Osteoblast (primary cell): ENCODE measurements around the gene RESP18. TPM values are rescaled to one million over a fixed set of nuclear protein-coding genes. Genes with fewer than 3 reads are reported as not detected.
A peak's percentile ranks its signal among the peaks of the same experiment; 100 is the strongest.

Experiments
- DNase-seq: peaks from one replicate; pipeline ENCODE4 v3.0.0; 2011; ENCODE audit warnings: low spot score, mixed read lengths; ENCODE audit not compliant: insufficient read length; ENCODE audit errors: missing footprints
- H2AFZ ChIP-seq: 2 replicates; pipeline ENCODE4 v1.6.0; 2011; ENCODE audit warnings: mild to moderate bottlenecking, low read length
- H3K27ac ChIP-seq: 2 replicates; pipeline ENCODE4 v1.5.1; 2011; ENCODE audit warnings: mild to moderate bottlenecking, low read depth, low read length, moderate library complexity
- H3K27me3 ChIP-seq: 2 replicates; pipeline ENCODE4 v1.6.0; 2012; ENCODE audit warnings: mild to moderate bottlenecking, control low read depth, inconsistent platforms, low read length, moderate library complexity; ENCODE audit not compliant: insufficient read depth
- H3K36me3 ChIP-seq: 2 replicates; pipeline ENCODE4 v1.5.1; 2011; ENCODE audit warnings: mild to moderate bottlenecking, low read length, control low read depth, moderate library complexity; ENCODE audit not compliant: insufficient read depth
- H3K4me1 ChIP-seq: 2 replicates; pipeline ENCODE4 v1.5.1; 2011; ENCODE audit warnings: mild to moderate bottlenecking, low read length, control low read depth, moderate library complexity; ENCODE audit not compliant: insufficient read depth
- H3K4me2 ChIP-seq: 2 replicates; pipeline ENCODE4 v1.6.0; 2011; ENCODE audit warnings: mild to moderate bottlenecking, low read length; ENCODE audit not compliant: insufficient read depth
- H3K4me3 ChIP-seq: fragments of 200-600 bp; sonication (generic); 3 replicates; pipeline ENCODE4 v1.5.1; 2012; ENCODE audit warnings: mild to moderate bottlenecking, low read length, inconsistent platforms; ENCODE audit not compliant: insufficient read depth
- H3K79me2 ChIP-seq: 2 replicates; pipeline ENCODE4 v1.6.0; 2012; ENCODE audit warnings: mild to moderate bottlenecking, low read length, control low read depth, inconsistent platforms; ENCODE audit not compliant: insufficient read depth
- H3K9me3 ChIP-seq: 2 replicates; pipeline ENCODE4 v1.5.1; 2011; ENCODE audit warnings: low read depth, low read length, control low read depth
- H4K20me1 ChIP-seq: 2 replicates; pipeline ENCODE4 v1.6.0; 2012; ENCODE audit warnings: mild to moderate bottlenecking, low read length, control low read depth; ENCODE audit not compliant: insufficient read depth
- total RNA-seq: library from RNA; depleted of rRNA; stranded (reverse); fragments of >200 nt; gene quantifications from 2 replicates; pipeline ENCODE4 v1.2.3, GENCODE V29; 2012
- TF ChIP-seq, protein P1 (sequence below): IDR thresholded peaks from 2 replicates; pipeline ENCODE4 v1.5.1; 2011; ENCODE audit warnings: mild to moderate bottlenecking, low read depth, low read length, moderate library complexity; ENCODE audit errors: extremely low read depth

The RESP18 gene
- total RNA-seq, 1 donor = not detected

DNA sequence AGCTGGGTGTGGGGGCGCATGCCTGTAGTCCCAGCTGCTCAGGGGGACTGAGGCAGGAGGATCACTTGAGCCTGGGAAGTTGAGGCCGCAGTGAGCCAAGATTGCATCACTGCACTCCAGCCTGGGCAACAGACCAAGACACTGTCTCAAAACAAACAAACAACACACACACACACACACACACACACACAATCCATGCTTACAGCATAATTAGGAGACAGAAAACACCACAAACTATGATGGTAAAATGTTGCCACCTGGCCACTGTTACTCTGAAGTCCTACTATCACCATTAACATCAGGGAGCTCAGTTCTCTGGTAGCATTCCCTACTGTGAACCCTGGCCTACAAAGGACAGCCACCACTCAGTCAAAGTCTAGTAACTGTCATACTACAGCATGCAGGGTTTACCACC lies 36.9 kb upstream of the RESP18 start:
- H3K4me3 ChIP-seq = no peak overlapping the region
- H3K4me2 ChIP-seq = peak overlapping the region; percentile 69
- peak overlapping the region; percentile 72 for H3K27ac ChIP-seq

DNA sequence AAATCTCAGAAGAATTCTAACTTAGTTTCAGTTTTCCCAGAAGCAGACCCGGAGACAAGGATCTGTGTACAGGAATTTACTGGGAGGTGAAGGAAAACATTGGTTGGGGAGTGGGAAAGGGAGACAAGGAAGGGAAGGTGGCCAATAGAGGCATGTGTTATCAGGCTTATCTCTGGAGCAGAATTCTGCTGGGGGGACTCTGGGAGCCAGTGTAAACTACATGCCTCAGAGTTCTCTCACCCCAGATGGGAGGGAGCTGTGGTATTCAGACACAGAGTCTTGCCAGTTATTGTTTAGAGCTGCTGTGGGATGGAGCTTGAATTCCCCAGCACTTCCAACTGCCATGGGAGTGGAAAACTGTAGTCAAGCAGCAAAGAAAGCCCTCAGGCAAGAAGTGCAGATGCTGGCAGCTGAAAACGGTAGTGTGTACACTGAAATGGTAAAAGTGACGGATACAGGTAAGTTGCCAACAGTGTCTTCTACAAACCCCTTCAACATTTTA lies 36.2 kb upstream of the RESP18 start:
- TF ChIP-seq, protein P1, sequence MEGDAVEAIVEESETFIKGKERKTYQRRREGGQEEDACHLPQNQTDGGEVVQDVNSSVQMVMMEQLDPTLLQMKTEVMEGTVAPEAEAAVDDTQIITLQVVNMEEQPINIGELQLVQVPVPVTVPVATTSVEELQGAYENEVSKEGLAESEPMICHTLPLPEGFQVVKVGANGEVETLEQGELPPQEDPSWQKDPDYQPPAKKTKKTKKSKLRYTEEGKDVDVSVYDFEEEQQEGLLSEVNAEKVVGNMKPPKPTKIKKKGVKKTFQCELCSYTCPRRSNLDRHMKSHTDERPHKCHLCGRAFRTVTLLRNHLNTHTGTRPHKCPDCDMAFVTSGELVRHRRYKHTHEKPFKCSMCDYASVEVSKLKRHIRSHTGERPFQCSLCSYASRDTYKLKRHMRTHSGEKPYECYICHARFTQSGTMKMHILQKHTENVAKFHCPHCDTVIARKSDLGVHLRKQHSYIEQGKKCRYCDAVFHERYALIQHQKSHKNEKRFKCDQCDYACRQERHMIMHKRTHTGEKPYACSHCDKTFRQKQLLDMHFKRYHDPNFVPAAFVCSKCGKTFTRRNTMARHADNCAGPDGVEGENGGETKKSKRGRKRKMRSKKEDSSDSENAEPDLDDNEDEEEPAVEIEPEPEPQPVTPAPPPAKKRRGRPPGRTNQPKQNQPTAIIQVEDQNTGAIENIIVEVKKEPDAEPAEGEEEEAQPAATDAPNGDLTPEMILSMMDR = no peak
- Histone ChIP-seq H3K4me3 (peak overlapping the region; percentile 58), H3K9me3 (no peaks in the 10 kb centered on the region), H3K36me3 (peaks cover 3% of the 10 kb centered on the region), H2AFZ (no peak overlapping the region), H3K79me2 (no peaks in the 10 kb centered on the region), H3K27ac (peak overlapping the region; percentile 72), H3K27me3 (no peaks in the 10 kb centered on the region), H3K4me1 (peaks cover 14% of the 10 kb centered on the region), H4K20me1 (no peaks in the 10 kb centered on the region), H3K4me2 (peak overlapping the region; percentile 69)
- DNase-seq = peak; percentile 57

More for the DNA sequence above, 36.9 kb upstream of the RESP18 start:
- Histone ChIP-seq H3K4me1 (peaks cover 14% of the 10 kb centered on the region), H4K20me1 (no peaks in the 10 kb centered on the region), H2AFZ (no peak overlapping the region), H3K79me2 (no peaks in the 10 kb centered on the region), H3K27me3 (no peaks in the 10 kb centered on the region), H3K9me3 (no peaks in the 10 kb centered on the region), H3K36me3 (peaks cover 9% of the 10 kb centered on the region)
- TF ChIP-seq, protein P1 = no peak
- no peak for DNase-seq

- Histone ChIP-seq H4K20me1 (no peaks in the 10 kb centered on the region), H3K27me3 (peaks cover 30% of the 10 kb centered on the region), H3K36me3 (no peaks in the 10 kb centered on the region), H3K4me2 (peak overlapping the region; percentile 7), H3K4me1 (peaks cover 17% of the 10 kb centered on the region), H3K79me2 (no peaks in the 10 kb centered on the region), H3K27ac (peak overlapping the region; percentile 8), H3K9me3 (no peaks in the 10 kb centered on the region), H2AFZ (no peak overlapping the region), H3K4me3 (no peak overlapping the region)
- TF ChIP-seq, protein P1 = no peak
- peak; percentile 98 for DNase-seq
Measured at GRCh38 chr2:219362524-219363164, 30.1 kb upstream of the RESP18 start.

DNA sequence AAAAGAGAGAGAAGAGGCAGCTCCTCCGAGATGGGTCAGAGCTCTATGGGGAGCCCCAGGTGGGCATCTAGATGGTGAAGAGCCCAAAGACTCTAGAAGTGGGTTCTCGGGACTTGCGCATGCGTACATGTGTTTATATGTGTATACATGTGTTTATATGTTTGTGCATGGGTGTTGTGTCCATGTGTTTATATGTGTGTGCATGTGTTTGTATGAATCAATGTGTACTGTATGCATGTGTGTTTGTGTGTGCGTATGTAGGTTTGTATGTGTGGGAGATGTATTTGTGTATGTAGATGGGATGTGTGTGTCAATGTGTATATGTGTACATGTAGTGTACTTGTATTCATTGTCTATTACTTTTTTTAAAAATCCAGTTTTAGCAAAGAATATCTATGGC lies 29.5 kb upstream of the RESP18 start:
- Histone ChIP-seq H3K4me3 (no peak overlapping the region), H3K4me2 (peak overlapping the region; percentile 7), H3K9me3 (no peaks in the 10 kb centered on the region), H3K27me3 (peaks cover 35% of the 10 kb centered on the region), H3K4me1 (peaks cover 17% of the 10 kb centered on the region), H4K20me1 (no peaks in the 10 kb centered on the region), H3K79me2 (no peaks in the 10 kb centered on the region), H3K36me3 (no peaks in the 10 kb centered on the region), H3K27ac (no peak overlapping the region), H2AFZ (no peak overlapping the region)
- DNase-seq = no peak
- TF ChIP-seq, protein P1 = no peak
